NCI-H345 (cell line): ENCODE measurements around the gene ACAA1.
"Not testable (repeated sequence)": the region's sequence is repeated elsewhere in the genome, so short reads cannot be mapped to it uniquely, and the experiment has no call there.

ENCODE experiments used
- DNase-seq: peaks from one replicate; lab custom pipeline; 2025; lab: John Stamatoyannopoulos, UW

ACAA1 gene

GRCh38 chr3:38134517-38135143, 2.3 kb downstream of the ACAA1 start:
- not testable (repeated sequence) for DNase-seq

DNA sequence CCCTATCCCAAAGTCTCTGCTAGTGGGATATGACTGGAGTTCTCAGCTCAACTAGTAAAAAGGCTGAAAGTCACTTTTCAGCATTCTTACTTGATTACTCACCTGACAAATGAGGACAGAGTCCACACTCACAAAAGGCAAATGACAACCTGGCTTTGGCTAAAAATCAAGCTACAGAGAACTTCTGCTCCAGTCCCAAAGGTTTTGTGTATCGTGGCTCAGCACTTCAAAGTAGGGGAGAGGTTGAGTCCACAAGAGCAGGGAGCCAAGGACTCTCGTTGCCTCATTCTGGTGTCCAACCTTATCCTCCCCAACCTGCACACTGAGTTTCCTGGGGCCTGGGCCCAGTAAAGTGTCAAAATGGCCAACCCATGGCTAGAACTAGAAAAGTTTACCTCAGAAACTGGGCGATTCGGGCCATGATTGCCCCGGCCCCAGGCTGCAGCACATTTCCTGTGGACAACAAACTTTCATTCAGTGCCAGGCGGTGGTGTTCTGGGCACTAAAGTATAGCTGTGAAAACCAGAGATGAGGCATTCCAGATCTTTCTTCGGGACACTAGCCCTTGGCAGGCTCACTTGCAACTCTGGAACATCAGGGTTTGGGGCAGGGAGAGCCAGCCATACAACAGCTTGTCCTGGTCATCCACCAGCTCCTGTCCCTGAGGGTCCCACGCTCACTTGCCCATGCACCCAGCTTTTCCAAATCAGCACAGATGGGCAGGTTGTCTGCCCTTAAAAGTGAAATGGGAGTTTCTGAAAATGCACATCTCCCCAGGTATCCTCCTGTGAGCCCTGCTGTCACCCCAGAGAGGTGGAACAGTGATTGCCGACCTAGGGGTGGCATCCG, 3.1 kb downstream of the ACAA1 start:
- DNase-seq, result no peak

DNA sequence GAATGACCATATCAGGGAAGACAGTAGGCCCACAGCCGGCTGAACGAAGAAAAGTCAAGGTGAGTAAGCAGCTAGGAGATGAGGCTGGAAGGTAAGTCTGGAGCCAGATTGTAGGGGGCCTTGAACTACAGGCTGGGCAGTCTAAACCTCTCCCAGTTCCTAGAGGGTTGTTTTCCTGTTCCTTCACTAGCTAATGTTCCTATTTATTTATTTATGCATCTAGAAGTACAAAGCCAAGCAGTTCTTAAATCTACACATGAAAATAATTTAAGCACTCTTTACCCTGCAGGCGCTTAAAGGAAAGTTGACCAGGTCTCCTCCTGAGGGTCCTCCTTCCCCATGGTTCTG, 3.7 kb downstream of the ACAA1 start:
- DNase-seq, result no peak

DNA sequence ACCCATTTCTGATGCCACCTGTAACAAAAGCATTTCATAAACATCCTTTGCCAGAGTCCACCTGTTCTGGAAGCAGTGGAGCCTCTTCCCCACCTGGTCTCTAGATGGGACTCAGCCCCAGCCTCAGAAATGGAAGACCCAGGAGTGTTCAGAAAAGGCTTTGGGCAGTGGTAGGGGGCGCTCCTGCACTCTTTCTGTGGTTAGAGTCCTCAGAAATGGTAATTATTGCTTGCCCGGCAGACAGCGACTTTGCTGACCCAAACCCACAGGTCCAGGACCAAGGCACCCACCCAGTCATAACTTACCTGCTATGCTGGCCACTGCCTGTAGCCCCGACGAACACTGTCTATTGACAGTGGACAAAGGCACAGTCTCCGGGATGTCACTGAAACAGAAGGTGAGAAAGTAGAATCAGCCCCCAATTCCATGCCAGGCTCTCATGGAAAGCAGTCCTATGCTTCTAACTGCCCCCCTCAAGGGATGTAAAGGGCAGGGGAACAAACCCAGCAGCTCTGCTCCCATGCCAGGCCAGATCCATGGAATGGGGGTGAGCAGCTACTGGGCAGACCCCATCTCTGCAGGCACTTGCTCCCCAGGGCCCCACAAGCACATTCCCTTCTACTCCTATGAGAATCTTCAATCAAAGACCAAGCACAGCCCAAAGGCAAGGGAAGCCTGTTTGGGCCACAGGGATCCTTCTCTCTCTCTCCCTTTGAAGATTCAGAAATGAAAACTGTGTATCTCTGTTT, 5.1 kb downstream of the ACAA1 start:
- no peak for DNase-seq

GRCh38 chr3:38130631-38131065, 6.3 kb downstream of the ACAA1 start:
- no peak for DNase-seq

- no peak for DNase-seq
These were observed 7.9 kb downstream of the ACAA1 start for GRCh38 chr3:38129058-38129457.

DNA sequence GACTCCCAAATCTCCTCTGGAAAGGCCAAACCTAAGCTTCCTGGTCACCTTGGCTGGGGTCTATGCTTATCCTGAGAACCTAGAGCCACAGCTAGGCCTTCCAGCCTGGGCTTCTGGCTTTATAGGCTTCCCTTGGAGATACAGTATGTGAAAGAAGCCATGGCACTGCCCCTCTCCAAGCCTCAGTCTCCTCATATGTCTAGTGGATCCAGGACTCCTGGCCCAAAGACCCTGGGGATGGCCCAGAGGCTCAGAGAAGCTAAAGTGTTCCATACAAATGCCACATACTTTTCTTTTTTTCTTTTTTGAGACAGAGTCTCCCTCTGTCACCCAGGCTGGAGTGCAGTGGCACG, 8.6 kb downstream of the ACAA1 start:
- DNase-seq, result no peak

GRCh38 chr3:38127611-38128302, 9.2 kb downstream of the ACAA1 start:
- no peak for DNase-seq

GRCh38 chr3:38126121-38126892, 10.6 kb downstream of the ACAA1 start:
- DNase-seq, result no peak

DNA sequence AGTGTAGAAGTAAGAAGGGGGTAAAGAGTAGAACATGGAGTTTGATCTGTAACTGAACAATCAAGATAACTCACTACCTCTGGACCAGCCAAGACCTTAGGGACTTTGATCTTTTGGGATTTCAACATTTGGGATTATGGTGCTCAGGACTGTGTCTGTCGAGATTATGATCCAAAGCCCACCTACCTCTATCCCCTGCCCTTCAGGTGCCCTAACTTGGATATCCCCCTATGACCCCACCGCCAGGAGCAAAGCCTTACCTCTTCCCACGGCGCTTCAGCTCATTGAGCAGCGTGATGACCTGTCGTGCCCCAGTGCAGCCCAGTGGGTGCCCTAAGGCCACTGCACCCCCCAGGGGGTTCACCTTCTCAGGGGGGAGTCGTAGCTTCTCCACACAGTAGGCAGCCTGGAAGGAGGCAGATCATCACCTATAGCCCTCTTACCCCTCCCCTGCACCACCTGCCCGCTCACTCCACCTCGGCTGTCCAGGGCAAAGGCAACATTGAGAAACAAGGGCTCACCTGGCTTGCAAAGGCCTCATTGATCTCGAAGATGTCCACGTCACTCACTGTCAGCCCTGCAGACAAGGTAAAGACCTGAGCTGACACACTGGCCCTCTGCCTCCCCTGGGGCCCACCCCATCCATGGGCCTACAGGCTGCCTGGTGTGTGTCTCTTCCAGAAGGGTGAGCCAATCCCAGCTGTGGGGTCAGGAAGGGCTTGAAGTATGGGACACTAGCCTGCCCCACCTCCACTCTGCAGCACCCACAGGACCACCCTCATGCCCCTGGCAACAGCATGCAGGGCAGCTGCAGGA, 11.4 kb downstream of the ACAA1 start:
- DNase-seq, result no peak

DNA sequence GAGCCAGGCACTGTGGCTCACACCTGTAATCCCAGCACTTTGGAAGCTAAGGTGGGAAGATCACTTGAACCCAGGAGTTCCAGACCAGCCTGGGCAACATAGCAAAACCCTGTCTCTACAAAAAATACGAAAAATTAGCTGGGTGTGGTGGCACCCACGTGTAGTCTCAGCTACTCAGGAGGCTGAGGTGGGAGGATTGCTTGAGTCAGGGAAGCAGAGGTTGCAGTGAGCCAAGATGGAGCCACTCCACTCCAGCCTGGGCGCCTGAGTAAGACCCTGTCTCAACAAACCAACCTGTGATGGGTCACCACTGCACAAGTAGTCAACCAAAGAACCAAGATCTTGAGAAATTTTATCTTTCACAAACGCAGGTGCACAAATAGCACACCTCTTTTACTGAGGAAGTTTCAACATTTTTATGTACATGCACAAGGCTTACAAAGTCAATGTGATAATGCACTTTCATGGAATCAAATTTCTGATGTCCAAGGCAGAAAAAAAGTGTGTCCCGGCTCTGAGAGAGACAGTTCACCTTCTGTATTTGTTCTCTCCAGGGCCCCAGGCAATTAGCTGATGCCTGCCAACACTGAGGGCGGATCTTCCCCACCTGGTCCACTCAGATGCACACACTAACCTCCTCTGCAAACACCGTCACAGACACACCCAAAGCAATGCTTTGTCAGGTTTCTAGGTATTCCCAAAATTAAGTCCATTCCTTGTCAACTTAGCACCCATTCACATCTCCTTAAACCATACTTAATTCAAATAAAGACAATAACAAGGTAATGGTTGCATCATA, 12.4 kb downstream of the ACAA1 start:
- no peak for DNase-seq

- no peak for DNase-seq
These were observed 14.1 kb downstream of the ACAA1 start for GRCh38 chr3:38122712-38123290.

GRCh38 chr3:38121832-38122461, 15.0 kb downstream of the ACAA1 start:
- DNase-seq, result no peak

DNA sequence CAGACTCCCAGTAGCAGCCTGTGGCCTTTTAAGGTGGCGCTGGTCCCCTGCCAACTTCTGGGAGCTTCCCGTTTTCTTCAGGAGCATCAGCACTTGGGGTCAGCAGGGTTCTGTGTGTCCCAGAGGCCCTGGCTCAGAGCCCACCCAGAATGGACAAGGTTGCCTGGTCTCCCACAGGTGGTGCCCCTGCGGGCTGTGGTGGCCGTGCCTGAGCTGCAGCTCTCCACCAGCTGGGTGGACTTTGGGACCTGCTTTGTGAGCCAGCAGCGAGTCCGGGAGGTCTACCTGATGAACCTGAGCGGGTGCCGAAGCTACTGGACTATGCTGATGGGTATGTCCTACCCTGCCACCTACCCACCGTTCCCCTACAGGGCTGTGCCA, 15.5 kb downstream of the ACAA1 start:
- no peak for DNase-seq

GRCh38 chr3:38120693-38121450, 16.1 kb downstream of the ACAA1 start:
- DNase-seq, result no peak

DNA sequence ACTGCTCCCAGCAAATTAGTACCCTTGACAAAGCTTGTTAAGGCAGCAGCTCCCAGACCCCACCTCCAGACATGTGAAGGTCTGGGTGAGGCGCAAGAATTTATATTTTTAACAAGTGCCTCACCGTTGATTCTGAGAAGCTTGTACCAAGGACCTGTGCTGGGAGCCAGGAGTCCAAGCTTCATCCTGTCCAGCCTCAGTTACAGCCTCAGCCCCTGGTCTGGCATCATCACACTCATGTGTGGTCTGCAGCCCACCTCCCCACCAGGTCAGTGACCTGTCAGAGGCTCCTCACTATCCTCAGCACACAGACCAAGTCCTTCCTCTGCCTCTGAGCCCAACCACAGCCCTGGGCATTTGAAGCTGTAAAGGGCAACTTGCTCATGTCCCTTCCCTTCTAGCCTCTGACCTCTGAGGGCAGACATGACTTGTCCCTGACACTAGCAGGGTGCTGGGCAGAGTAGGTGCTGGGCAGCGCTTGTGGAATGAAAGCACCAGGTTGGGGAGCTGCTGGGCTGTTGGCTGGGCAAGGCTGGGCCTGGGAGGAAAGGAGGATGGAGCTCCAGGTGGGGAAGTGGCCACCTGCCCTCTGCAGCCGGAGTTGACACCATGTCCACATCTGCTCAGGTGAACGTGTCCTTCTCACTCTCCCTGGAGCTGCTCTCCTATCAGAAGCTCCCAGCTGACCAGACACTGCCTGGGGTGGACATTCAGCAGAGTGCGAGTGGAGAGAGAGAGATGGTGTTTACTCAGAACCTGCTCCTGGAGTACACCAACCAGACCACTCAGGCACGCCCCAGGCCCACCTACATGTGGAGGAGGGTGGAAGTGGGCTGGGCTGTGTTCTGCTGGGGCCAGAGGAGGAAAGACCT, 16.9 kb downstream of the ACAA1 start:
- DNase-seq, result no peak

DNA sequence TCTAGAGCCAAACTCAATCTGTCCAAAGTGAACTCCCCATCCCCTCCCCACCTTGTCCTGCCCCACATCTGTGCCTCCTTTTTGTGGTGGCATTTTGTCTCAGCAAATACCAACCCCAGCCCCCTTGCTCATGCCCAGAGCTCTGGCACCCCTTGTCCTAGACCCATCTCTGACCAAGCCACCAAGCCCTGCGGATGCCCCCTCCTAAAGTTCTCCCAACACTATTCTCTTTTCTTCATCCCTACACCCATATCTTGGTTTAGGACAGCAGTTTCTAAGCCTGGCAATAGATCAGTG, 17.7 kb downstream of the ACAA1 start:
- no peak for DNase-seq
